UCSD-AML1 (cell line): ENCODE data around the gene DLEC1.

Source experiments
- DNase-seq: peaks from one replicate; lab custom pipeline; 2025; ENCODE audit not compliant: unreplicated experiment; lab: John Stamatoyannopoulos, UW

Gene DLEC1

GRCh38 chr3:38105525-38105924, 66.5 kb downstream of the DLEC1 start:
- no peak for DNase-seq

- no peak for DNase-seq
Observed at GRCh38 chr3:38107911-38108648, 69.1 kb downstream of the DLEC1 start.

GRCh38 chr3:38108649-38109579, 69.9 kb downstream of the DLEC1 start:
- DNase-seq = peak; percentile 65

DNA sequence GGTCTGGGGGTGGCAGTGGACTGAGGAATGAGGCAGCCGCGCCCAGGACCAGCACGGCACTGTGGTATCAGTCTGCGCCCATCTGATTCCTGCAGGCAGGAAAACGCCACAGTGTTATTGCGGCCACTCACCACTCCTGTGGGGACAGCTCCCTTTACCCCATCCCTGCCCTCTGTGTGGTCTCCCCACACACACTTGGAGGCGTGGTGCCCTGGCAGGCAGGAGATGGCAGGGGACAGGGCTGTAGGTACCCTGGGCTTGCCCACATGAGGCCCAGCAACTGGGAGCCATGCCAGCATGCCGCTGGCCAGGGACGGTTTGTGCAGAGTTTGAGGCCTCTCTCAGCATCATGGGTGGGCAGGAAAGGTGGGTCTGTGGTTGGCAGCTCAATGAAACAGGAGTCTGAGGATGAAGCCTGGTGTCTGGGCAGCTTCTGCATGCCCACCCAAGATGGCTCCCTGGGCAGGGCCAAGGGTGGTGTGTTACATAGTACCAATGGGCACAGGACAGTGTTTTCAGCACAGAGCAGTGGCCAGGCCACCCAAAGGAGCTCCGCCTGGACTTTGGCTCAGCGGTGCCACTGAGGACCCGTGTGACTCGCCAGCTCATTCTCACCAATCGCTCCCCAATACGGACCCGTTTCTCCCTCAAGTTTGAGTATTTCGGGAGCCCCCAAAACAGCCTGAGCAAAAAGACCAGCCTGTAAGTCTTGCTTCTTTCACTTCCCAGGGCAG, 70.7 kb downstream of the DLEC1 start:
- no peak for DNase-seq

- DNase-seq = no peak
Observed at GRCh38 chr3:38110314-38111050, 71.5 kb downstream of the DLEC1 start.

- no peak for DNase-seq
Observed at GRCh38 chr3:38111201-38111600, 72.2 kb downstream of the DLEC1 start.

GRCh38 chr3:38111696-38112377, 72.8 kb downstream of the DLEC1 start:
- DNase-seq = peak; percentile 27

DNA sequence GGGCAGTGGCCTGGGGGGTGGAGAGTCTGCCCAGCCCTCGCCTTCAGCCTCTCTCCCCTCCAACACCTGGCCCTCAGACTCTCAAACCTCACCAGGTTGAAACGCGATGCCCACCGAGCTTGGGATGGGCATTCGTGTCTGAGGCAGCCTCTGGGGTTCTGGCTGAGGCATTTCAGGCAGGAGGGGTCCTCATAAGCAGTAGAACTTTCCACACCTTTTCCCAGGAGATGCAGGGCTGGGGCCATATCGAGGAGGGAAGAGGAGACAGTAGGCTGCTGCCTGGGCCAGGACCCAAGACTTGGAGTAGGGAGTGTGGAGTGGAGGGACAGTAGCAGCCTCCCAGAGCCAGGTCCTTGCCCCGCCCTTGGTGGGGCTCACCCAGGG, 73.4 kb downstream of the DLEC1 start:
- no peak for DNase-seq

- DNase-seq = no peak
Observed at GRCh38 chr3:38114052-38114874, 75.3 kb downstream of the DLEC1 start.

- no peak for DNase-seq
Observed at GRCh38 chr3:38114875-38115644, 76.1 kb downstream of the DLEC1 start.

- DNase-seq = no peak
Observed at GRCh38 chr3:38115645-38116427, 76.8 kb downstream of the DLEC1 start.

GRCh38 chr3:38116471-38117162, 77.6 kb downstream of the DLEC1 start:
- no peak for DNase-seq

DNA sequence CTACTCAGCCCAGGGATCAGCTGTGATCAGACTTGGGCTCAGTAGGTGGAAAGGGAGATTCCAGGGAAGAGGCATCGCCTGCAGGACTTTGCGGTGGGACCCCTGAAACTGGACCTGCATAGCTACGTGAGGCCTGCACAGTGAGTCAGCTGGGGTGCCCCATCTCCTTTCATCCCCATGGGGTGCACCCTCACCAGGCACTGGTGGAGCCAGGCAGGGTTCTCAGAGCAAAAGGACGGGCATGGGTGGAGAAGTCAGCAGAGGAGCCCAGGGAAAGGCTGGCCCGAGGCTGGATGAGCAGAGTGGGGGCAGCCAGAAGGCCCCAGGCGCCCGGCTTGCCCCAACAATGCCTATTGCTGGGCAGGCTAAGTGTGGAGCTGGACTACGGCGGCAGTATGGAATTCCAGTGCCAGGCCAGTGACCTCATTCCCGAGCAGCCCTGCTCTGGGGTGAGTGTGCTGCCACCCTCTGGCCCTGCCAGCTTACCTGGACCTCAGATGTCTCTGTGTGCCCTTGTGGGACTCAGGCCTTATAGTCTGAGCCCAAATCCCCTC, 78.2 kb downstream of the DLEC1 start:
- DNase-seq = no peak

DNA sequence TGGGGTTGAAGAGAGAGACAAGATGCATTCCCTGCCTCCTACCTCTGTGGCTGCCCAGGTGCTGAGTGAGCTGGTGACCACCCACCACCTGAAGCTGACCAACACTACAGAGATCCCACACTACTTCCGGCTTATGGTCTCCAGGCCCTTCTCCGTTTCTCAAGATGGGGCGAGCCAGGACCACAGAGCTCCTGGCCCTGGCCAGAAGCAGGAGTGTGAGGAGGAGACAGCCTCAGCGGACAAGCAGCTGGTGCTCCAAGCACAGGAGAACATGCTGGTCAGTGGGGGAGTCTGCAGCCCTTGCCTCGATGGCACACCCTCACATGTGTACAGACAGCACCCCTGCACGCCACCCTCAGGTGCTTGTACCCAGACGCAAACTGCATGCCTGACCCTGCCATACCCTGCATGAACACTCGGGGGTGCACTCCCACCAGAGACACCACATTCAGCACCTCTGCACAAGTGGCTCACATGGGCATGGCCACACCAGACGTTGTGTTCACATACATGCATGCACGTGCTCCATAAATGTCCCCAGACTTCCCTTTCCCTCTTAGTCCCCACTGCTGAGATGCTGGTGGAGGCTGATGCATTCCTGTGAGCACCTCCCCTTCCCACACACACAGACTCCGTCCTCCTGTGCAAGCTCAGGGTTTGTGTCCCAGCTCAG, 78.9 kb downstream of the DLEC1 start:
- peak; percentile 69 for DNase-seq

DNA sequence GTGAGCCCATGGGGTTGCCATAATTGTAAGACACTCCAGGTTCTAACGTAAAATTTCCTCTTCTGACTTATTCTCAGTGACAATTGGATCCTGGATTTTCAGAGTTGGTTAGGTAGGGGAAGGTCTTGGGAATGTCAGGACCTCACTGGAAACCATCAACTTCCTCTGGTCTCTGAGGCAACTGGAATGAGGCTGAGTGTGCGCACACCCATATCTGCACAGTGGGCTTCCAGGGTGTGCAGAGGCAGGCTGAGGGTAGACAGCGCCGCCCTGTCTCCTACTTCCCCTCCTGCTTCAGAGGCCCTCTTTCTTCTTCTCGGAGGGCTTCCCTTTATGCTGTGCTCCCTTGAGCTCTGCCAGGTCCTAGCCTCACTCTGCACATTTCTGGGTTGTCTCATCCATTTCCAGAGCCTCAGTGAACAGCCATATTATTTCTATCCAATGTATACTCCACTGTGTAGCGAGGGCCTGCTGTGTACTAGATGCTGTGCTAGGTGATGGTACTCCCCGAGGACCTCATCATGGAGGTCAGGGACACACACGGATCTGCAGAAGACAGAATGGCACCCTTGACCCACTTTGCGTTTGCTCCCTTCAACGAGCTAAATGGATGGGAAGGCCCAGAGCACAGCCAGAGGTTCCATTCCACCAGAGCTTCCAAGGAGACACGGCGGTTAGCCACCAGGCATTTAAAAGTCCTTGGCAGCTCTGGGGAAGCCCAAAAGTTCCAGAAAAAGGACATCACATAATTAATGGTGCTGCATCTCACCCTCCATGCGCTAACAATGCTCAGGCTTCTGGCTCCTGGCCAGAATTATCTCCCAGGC, 79.6 kb downstream of the DLEC1 start:
- DNase-seq = no peak

GRCh38 chr3:38119248-38119544, 80.2 kb downstream of the DLEC1 start:
- DNase-seq = no peak
